Ascending aorta (tissue), 2 donors: ENCODE data around the gene PCED1A. TPM values are rescaled to one million over a fixed set of nuclear protein-coding genes. Genes with fewer than 3 reads are reported as not detected.

Source experiments
- DNase-seq, 2 donors: peaks; one replicate each; pipeline ENCODE4 v3.0.0-alpha.2; 2019; ENCODE audit warnings: low spot score in 2 of 2
- H3K27ac ChIP-seq, 2 donors: fragments of 200-600 bp; sonication (generic); one replicate each; pipeline ENCODE4 v1.5.1; 2016 to 2017; ENCODE audit warnings: mild to moderate bottlenecking in 1 of 2
- H3K27me3 ChIP-seq: fragments of 200-600 bp; sonication (generic); one replicate; pipeline ENCODE4 v1.5.1; 2017
- H3K36me3 ChIP-seq, 2 donors: fragments of 200-600 bp; sonication (generic); one replicate each; pipeline ENCODE4 v1.5.1; 2016
- H3K4me1 ChIP-seq, 2 donors: fragments of 200-600 bp; sonication (generic); one replicate each; pipeline ENCODE4 v1.5.1; 2016 to 2017; ENCODE audit warnings: mild to moderate bottlenecking in 1 of 2
- H3K4me3 ChIP-seq, 2 donors: fragments of 200-600 bp; sonication (generic); one replicate each; pipeline ENCODE4 v1.5.1; 2016 to 2017; ENCODE audit warnings: mild to moderate bottlenecking in 1 of 2
- H3K9me3 ChIP-seq, 2 donors: fragments of 200-600 bp; sonication (generic); one replicate each; pipeline ENCODE4 v1.5.1; 2016
- CTCF ChIP-seq, 3 experiments: fragments of 200-600 bp in 2 of 3; fragments of 450-650 bp in 1 of 3; sonication (generic) in 2 of 3; IDR thresholded peaks; one replicate each; pipeline ENCODE4 v1.5.1; 2016 to 2019; ENCODE audit warnings: antibody characterized with exemption in 3 of 3, mild to moderate bottlenecking in 1 of 3, moderate library complexity in 1 of 3
- intact Hi-C: fragments of 100-400 bp; cut with DNase I; formaldehyde crosslinking; loops from one replicate; pipeline ENCODE4 v1.15.1; 2023
- total RNA-seq: library from RNA; depleted of rRNA; stranded (reverse); fragments of >200 nt; gene quantifications from one replicate; pipeline ENCODE4 v1.1.0, GENCODE V29; 2016

PCED1A gene
- 49.7 TPM for total RNA-seq

- H3K27ac ChIP-seq: peak within 1 kb of the TSS; percentile 86 to 89
- peak within 1 kb of the TSS; percentile 73 to 87 for H3K4me3 ChIP-seq
- H3K9me3 ChIP-seq: no peaks in the 10 kb centered on the region
- peak; percentile 37 to 92 for DNase-seq
- no peak for TF ChIP-seq CTCF (IDR thresholded peaks at IDR 0.05)
- H3K36me3 ChIP-seq: no peaks in the 10 kb centered on the region
- H3K27me3 ChIP-seq: no peaks in the 10 kb centered on the region
- peaks cover 5% of the 10 kb centered on the region in 2 donors for H3K4me1 ChIP-seq
- intact Hi-C loops: loop anchor here (1.0 to 10.0 kb wide), 5 partner anchors 33 to 204 kb away; partner anchors contain the start of genes EBF4, GNRH2, MRPS26 and NOP56
Observed at GRCh38 chr20:2840138-2840966, at the start of gene PCED1A, which contains the start of gene VPS16. PCED1A (minus strand) TSS chr20:2840655; CDS start chr20:2839912, 743 bp downstream. VPS16 (plus strand) TSS chr20:2840745; CDS start chr20:2840775, 30 bp downstream.

GRCh38 chr20:2889797-2890196 is 49.3 kb upstream of the PCED1A start:
- DNase-seq: no peak
- no peaks in the 10 kb centered on the region for H3K27me3 ChIP-seq
- H3K27ac ChIP-seq: no peak overlapping the region
- no peak overlapping the region for H3K4me3 ChIP-seq
- TF ChIP-seq CTCF (IDR thresholded peaks at IDR 0.05): no peak
- intact Hi-C loops: no loop called here
- H3K36me3 ChIP-seq: no peaks in the 10 kb centered on the region
- no peaks in the 10 kb centered on the region for H3K4me1 ChIP-seq
- H3K9me3 ChIP-seq: peaks cover 0 to 2% of the 10 kb centered on the region in 2 donors

GRCh38 chr20:2889209-2889608 is 48.8 kb upstream of the PCED1A start:
- Histone ChIP-seq H3K9me3 (no peaks in the 10 kb centered on the region), H3K36me3 (no peaks in the 10 kb centered on the region), H3K4me3 (no peak overlapping the region), H3K27ac (no peak overlapping the region), H3K4me1 (no peaks in the 10 kb centered on the region), H3K27me3 (no peaks in the 10 kb centered on the region)
- no peak for DNase-seq
- no peak for TF ChIP-seq CTCF (IDR thresholded peaks at IDR 0.05)
- intact Hi-C loops: no loop called here

- no peak overlapping the region for H3K4me3 ChIP-seq
- intact Hi-C loops: no loop called here
- H3K9me3 ChIP-seq: no peaks in the 10 kb centered on the region
- no peak for TF ChIP-seq CTCF (IDR thresholded peaks at IDR 0.05)
- DNase-seq: no peak
- no peak overlapping the region for H3K27ac ChIP-seq
- no peaks in the 10 kb centered on the region for H3K27me3 ChIP-seq
- H3K4me1 ChIP-seq: no peaks in the 10 kb centered on the region
- H3K36me3 ChIP-seq: no peaks in the 10 kb centered on the region
Observed at GRCh38 chr20:2888224-2888955, 47.9 kb upstream of the PCED1A start.

GRCh38 chr20:2887715-2888114 is 47.3 kb upstream of the PCED1A start:
- H3K4me1 ChIP-seq: no peaks in the 10 kb centered on the region
- H3K4me3 ChIP-seq: no peak overlapping the region
- no peak overlapping the region for H3K27ac ChIP-seq
- H3K27me3 ChIP-seq: no peaks in the 10 kb centered on the region
- no peaks in the 10 kb centered on the region for H3K36me3 ChIP-seq
- H3K9me3 ChIP-seq: no peaks in the 10 kb centered on the region
- TF ChIP-seq CTCF (IDR thresholded peaks at IDR 0.05): no peak
- DNase-seq: no peak
- intact Hi-C loops: no loop called here
